Urothelium cell line (cell line): ENCODE results near the gene BCL10.
"Not testable (repeated sequence)": the region's sequence is repeated elsewhere in the genome, so short reads cannot be mapped to it uniquely, and the experiment has no call there.

Experiments used
- DNase-seq: peaks from one replicate; pipeline ENCODE4 v3.0.0; 2011; ENCODE audit warnings: low spot score, mixed read lengths
- FAIRE-seq: peaks from 2 replicates; lab custom pipeline; 2011; peaks lifted over from hg19 to GRCh38; lab: Jason Lieb, UNC

Gene BCL10

DNA sequence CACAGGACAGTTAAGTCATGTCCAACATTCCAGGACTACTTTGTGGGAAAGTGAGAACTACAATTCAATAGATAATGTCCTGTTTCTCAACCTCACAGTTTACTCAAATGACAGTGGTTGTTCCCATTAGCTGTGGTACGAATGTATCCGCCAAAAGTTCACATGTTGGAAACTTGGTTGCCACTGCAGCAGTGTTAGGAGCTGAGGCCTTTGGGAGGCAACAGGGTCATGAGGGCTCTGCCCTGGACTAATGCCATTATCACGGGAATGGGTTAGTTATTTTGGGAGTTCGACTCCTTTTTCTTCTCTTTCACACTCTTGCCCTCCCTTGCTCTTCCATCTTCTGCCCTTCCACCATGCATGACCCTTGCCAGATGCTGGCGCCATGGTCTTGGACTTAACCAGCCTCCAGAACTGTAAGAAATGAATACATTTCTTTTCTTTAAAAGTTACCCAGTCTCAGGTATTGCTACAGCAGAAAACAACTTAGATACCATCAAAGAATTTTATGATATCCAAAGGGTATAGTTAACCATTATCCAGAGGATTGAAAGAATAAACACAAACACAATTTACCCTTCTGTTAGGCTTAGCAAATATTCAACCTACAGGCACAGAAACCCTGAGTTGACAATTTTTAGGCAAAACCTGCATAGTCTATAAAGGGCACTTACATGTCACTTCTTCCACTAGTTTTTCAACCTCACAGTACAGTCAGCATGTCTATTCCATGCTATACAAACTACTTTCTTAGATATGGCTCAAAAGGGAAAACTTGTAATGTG is 7.4 kb downstream of the BCL10 start:
- no peak for FAIRE-seq
- no peak for DNase-seq

DNA sequence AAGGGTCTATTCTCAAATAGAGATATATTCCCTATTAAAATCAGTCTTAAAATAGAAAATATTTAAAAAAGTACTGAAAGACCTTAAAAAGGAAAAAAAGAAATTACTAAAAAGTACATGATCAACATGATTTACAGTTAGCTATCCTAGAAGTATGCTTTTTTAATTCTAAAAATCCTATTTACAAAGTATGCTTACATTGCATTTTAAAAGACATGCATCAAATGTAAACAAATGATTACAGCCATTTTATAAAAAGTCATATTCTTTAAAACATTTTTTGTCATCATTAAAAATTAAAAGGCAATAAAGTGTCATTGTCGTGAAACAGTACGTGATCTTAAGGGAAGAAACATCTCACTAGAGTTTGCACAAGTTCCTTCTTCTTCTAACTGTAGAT is 9.1 kb downstream of the BCL10 start:
- FAIRE-seq (no peak), DNase-seq (no peak)

DNA sequence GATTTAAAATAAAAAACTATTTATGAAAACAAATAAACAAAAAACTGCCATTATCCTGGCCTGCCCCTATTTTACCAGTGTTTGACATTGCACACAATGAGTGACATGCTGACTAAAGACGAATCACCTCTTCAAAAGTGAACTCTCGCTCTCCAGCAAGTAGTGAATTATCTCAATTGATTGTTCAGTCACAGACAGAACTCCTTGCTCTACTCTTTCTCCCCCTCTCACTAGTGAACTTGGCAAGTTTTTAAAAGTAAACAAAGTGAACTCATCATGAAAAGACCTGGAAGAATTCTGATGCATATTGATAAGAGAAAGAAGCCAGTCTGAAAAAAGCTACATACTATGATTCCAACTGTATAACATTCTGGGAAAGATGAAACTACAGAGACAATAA is 12.3 kb downstream of the BCL10 start:
- DNase-seq (no peak), FAIRE-seq (no peak)

DNA sequence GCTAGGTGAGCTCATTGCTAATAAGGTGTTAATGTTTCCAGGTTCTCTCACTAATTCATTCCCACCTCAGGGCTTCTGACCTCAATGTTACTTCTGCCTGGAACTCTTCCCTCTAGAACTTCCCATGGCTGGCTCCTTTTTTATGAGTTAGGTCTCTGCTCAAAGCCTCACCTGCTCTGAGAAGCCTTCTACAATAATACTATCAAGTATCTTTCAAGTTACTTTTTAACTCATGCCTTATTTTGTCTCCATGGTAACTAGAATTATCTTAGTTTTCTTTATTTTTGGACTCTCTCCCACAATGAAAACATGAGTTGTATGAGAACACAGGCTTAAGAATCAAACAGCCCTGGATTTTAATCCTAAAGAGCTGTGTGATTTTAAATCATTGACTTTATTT is 13.4 kb downstream of the BCL10 start:
- FAIRE-seq: no peak

DNA sequence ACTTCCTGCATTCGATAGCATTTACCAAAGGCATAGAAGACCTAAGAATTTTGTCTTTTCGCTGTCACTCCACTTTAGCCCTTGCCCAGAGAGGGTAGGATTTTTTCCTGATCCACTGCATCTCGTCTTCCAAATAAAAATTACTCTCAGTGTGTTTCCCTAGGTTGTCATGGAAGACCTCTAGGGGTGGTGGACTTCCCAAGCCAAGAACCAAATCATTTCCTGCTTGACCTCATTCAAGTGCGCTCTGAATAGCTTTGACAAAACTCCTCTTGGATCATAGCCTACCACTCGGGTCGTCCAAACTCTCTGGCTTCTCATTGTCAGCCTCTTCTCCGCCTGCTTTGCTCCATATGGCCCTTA is 16.5 kb downstream of the BCL10 start:
- no peak for DNase-seq
- no peak for FAIRE-seq

More for the DNA sequence above, 13.4 kb downstream of the BCL10 start:
- no peak for DNase-seq

DNA sequence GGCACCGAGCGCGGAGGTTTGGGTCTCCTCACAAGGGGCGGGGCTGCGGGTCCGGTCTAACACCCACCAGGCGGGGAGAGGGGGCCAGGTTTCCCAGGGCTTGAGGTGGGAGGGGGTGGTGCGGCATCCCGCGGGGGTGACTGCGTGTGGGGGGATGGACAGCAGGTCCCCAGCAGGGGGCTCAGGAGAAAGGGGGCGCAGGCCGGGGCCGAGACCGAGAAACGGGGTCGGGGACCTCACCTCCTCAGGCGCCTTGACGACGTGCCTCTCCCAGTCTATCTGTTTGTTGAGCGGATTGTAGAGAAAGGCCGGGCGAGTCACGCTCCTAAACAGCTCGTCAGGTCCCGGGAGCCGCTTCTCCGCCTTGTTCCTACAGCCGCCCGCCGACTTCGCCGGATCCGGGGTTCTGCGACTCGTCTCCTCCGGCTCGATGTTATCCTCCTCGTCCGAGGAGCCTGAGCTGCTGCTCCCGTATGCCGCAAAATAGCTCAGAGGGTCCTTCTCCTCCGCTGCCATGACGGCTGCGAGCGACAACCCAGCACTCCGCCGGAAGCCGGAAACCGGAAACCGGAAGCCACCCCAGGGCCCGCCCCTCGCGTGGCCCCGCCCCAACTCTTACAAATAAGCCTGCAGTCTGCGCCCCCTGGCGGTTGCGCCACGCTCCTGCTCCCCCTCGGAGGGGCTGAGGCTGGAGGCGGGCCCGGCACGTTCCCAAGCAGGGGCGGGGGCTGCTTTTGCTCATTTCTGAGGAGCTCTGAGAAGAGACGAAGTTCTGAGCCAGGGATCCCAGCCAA is 17.1 kb downstream of the BCL10 start, which contains the start of gene C1orf52:
TSS of gene C1orf52 (minus strand) at position 545 of the 794 bp plus-strand sequence. CDS start at position 516, 29 bp downstream.
- no peak for FAIRE-seq

DNA sequence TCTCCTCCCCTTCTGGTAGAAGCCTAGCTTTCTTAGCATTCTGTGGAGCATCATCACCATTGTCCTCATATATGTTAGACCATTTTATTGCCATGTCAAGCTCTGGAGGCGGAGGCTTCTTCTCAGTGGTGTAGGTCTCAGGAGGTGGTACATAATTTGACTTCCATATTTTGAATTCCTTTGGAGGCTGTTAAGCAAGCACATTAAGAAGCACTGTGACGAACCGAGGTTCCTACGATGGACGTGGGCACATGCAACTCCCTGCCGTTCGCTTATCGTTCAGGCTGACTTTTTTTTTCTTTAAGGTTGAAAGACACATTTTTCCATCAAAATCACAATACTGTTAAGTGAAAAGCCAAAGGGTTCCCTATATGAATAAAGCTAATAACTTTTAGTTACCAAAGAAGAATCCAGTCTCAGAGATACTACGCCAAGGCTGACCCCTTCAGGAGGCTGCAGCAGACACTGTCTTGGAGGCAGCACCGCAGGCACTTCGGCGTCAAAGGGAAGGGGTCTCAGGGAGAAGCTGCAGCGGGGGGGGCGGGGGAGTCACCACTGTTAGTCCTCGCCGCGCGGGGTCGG is 17.8 kb downstream of the BCL10 start:
- FAIRE-seq: no peak

More for the DNA sequence above, 17.1 kb downstream of the BCL10 start, which contains the start of gene C1orf52:
- peak; percentile 93 for DNase-seq

DNA sequence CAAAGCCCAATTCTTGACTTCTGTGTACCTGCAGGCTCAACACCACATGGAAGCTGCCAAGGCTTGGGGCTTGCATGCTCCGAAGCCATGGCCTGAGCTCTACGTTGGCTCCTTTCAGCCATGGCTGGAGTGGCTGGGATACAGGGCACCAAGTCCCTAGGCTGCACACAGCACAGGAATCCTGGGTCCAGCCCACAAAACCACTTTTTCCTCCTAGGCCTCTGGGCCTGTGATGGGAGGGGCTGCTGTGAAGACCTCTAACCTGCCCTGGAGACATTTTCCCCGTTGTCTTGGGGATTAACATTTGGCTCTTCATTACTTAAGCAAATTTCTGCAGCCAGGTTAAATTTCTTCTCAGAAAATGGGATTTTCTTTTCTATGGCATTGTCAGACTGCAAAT is 27.4 kb downstream of the BCL10 start:
- not testable (repeated sequence) for FAIRE-seq, DNase-seq

More for the DNA sequence above, 17.8 kb downstream of the BCL10 start:
- no peak for DNase-seq

DNA sequence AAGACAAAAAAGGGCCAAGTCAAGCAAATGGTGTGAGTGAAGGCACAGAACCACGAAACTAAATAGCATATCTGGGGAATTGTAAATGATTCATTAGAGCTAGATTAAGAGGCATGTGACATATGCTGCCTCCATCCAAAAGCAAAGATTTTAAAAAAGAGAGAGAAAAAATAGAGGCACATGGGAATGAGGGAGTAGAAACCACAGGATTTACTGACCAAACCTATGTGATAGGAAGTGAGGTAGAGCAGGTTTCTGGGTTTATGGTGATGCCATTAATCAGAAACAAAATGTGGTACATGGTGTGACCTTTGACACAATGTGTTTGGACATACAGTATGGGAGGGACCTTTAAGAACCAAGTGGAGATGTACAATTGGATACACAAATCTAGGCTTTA is 30.5 kb downstream of the BCL10 start:
- no peak for FAIRE-seq
- no peak for DNase-seq

DNA sequence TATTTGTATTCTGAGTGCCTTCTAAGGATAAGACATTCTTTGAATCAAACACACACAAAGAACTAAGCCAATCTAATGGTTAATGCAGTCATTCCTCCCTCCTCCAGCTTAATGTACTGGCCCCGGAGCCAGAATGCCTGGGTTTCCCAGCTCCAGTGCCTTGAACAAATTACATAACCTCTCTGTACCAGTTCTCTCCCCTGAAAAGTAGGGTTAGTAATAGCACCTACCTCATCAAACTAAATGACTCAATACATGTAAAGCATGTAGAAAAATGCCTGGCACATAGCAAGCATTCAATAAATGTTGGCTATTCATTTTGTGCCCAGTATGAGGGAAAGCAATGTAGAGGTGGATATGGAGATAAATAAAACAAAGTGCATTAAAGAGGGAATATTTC is 31.0 kb downstream of the BCL10 start:
- no peak for DNase-seq
- FAIRE-seq: no peak

DNA sequence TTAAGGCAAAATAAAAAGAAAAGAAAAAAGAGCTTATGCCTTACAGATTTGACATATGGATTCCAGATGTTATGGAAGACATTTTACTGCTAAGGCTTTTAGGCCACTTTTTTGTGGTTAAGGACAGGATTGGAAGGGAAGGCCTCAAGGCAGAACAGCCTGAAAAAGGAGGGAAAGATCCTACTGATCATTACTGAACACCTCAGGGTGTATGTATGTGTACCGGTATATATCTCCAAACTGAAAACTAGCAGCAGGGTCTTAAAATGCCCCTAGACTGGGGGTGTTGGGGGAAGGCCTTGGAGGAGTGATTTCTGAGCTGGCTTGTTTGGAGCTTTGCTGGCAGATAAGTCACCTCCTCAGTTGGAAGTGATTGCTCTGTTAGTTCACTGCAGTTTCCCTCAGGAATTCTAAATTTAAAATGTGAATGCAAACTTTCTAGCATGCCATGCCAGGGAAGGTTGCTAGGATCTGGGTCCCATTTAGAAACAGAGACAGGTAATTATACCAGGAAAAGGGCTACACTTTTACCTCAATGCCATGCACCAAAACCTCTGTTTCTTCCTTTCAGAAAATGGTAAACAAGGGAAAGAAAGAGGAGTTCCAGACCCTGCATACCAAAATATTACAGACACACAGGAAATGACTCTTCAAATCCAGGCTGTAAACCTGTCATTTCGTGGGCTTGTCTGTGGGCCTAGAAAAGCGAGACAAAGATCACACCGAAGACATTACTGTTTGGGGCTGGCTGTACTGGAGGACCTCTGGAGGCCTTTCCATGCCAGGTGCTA is 32.0 kb downstream of the BCL10 start:
- DNase-seq (peak; percentile 39), FAIRE-seq (no peak)

DNA sequence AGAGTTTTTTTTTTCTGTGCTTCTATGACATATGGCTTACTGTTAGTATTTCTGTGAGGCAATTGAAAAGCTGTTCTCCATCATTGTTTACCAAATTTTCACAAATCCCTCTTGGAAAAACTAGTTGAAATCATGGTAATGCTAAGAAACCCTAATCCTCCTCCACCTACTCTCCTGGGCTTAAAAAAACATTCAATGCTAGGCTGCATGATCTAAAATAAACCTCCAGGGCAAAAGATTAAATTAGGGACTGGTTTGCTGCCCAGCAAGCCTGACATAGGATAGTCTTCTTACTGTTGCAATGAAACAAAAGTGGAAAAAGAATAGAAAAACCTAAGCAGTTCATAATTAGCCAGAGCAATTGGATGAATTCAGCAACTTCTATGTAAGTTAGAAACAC is 33.1 kb downstream of the BCL10 start:
- DNase-seq (no peak), FAIRE-seq (no peak)

DNA sequence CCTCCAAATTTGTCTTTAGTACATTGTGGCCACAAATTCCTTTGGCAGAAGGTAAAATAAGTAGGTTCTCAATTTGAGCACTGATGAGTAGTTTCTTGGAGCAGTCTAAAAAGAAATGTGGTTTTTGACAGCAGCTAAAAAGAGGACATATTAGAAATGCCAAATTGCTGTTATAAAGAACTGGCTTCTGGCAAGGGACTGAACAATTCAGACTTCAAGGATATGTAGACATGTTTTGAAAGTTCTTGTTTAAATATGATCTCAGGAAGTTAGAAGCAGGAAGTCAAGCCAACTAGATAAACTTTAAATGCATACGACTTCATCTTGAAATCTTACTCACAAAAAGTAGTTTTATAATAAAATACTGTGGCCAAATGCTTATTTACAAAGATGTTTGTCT is 35.8 kb downstream of the BCL10 start:
- DNase-seq (no peak), FAIRE-seq (no peak)

DNA sequence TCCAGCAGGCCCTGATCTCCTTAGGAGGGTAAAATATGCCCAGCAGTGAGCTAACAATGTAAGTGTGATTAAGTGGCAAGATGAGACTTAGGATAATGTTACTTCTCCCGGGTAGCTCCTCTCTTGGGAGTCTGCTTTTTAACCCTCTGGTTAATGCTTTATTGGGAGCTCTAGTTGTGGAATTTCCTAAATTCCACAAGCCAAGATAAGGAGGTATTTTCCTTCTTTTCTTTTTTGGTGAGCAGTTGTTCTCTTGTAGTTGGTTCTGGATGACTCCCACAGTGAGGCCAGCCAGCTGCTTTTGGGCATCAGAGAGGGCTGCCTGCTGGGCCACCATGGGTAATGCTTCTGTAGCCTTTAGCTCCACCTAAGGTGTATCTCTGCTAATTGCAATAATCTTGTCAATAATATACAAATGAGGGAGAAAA is 36.2 kb downstream of the BCL10 start:
- DNase-seq: no peak
- FAIRE-seq: no peak

DNA sequence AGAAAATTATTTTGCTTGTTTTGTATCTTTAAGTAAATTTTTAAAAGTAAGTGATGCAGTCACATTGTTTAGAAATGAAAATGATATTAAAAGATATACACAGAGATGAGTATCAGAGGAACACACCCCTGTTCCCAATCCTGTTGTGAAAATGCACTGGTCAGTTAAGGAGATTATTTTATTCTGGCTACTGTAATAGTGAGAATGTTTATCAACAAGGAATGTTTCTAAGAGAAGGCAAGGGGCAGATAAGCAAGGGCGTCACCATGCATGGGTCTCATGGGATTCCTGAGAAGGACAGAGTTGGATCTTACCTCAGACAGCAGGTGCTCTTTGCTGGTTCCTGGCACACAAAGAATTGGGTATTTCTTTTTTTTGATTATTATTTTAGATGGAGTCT is 38.8 kb downstream of the BCL10 start:
- DNase-seq (no peak), FAIRE-seq (no peak)

DNA sequence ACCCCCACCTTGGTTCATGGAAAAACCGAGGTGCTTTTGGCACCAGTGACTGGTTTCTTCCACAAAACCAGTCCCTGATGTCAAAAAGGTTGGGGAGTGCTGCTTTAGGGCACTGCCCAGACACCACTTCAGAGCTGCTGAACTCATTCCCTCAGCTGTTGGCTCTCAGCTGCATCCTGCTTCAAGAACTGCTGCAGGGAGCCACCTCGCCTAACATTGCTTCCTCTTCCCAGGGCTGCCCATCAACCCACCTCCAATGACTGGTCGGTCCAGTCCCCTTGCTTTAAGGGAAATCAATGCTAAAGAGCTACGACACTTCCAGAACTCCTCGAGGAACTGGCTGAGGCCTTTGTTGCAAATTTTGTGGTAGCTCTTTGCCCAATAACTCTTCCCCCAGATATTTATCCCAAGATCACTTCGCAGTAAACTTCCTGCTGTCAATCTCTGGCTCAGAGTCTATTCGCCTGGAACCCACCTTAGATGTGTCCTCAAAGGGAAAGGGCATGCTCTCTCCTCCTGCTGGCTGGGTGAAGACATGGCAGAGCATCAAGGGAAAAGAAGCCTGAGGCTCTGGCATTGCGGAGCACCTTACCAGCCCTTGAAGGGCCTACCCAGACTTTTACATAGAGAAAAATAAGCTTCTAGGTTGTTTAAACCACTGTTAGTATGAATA is 46.0 kb downstream of the BCL10 start:
- no peak for DNase-seq

DNA sequence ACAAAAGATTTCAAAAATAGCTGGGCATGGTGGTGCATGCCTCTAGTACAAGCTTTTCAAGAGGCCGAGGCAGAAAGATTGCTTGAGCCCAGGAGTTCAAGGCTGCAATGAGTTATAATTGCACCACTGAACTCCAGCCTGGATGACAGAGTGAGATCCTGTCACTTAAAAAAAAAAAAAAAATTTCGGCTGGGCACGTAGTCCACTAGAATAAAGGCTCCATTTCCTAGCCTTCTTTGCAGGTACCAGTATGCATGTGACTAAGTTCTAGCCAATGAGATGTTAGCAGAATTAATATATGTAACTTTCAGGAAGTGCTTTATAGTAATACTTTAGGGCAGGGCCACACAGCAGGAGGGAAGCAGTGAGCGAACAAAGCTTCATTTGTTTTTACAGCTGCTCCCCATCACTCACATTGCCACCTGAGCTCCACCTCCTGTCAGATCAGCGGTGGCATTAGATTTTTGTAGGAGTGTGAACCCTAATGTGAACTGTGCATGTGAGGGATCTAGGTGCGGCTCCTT is 46.8 kb downstream of the BCL10 start:
- no peak for FAIRE-seq
- DNase-seq: no peak

More for the DNA sequence above, 46.0 kb downstream of the BCL10 start:
- FAIRE-seq: no peak

DNA sequence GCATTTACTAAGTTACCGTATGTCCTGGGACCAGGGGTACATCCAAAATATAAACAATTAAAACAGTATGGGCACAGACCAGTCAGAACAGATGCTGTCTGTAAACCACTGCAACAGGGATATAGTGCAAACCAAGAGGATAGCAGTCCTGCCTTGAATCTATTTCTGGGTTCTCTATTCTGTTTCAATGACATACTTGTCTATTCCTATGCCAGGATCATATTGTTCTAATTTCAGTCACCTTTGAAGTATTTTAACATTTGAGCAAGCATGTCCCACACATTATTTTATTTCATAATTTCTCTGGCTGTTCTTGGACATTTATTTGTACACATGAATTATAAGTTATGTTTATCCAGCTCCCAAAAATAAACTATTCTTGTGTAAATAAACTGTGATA is 47.5 kb downstream of the BCL10 start:
- no peak for DNase-seq
- no peak for FAIRE-seq

DNA sequence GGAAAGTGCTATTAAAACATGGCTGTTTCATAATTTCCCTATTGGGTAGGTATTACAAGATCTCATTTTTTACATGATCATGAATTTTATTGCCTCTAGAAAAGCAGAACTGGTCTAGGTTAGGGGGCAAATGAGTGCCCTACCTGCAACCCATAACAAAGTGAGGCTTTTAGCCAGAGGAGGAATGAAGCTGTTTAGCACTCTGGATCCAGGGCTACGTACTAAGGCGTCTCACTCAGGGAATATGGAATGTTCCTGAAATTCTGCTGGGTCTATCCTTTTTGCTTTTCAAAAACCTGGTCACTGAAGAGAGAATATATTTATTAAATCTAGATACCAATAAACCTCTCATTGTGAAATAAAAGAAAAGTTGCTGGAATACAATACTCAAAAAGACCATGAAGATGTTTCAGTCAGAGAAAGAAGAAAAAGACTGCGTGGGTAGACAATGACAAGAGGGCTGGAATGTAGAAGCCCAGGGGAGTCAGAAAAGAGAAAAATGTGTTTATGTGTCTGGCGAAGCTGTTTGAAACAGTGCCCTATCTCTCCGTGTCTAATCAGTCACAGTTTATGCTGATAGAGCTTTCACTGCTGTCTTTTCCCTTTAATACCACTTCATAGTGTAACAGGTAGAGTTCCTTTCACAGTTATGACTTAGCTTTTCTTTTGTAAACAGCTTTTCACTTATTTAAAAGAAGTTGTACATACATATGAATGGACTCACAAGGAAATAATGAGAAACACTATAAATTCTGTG is 50.6 kb downstream of the BCL10 start:
- FAIRE-seq: no peak
- no peak for DNase-seq
